ENCODE measurements around the gene TM4SF18. TPM values are rescaled to one million over a fixed set of nuclear protein-coding genes. Genes with fewer than 3 reads are reported as not detected.

The TM4SF18 gene
- total RNA-seq, 1 experiment from 2014 or later = 0.34 TPM

- no peaks in the 10 kb centered on the region for H3K36me3 ChIP-seq (ENCODE audit: control insufficient read depth in 1 of 2, insufficient read depth in 2 of 2, low read length in 2 of 2)
- RAD21 ChIA-PET (ENCODE audit: low non-redundant PET in 1 of 2, low total read pairs in 2 of 2, uncharacterized antibody in 2 of 2, unreplicated experiment in 2 of 2) = no interaction called here
- CTCF ChIA-PET = interaction anchor here (1.0 kb wide), 1 partner anchor 18 kb away, joined by 3 read pairs; no protein-coding TSS in a partner anchor
- H3K9me2 ChIP-seq (ENCODE audit: insufficient read depth) = no peaks in the 10 kb centered on the region
- DNase-seq (ENCODE audit: low read depth, low spot score) (no peak), ATAC-seq (no peak)
- no peak overlapping the region for H2AFZ ChIP-seq (ENCODE audit: low read depth, low read length, poor library complexity, severe bottlenecking)
- intact Hi-C loops (cut with micrococcal nuclease) = no loop called here
- H3K9ac ChIP-seq (ENCODE audit: low read length) = no peak overlapping the region
- H3K27me3 ChIP-seq (ENCODE audit: insufficient read depth, low read length) = no peaks in the 10 kb centered on the region
- POLR2A ChIA-PET = no interaction called here
- no peaks in the 10 kb centered on the region for H3K9me3 ChIP-seq (ENCODE audit: control insufficient read depth in 1 of 2, insufficient read depth in 1 of 2, low read depth in 1 of 2, low read length in 2 of 2)
- no peak overlapping the region for H3K27ac ChIP-seq (ENCODE audit: low read depth, low read length)
- no peaks in the 10 kb centered on the region for H3K79me2 ChIP-seq (ENCODE audit: insufficient read depth, low read length)
- no peak overlapping the region for H3K4me3 ChIP-seq (replicated peaks in 1 of 2; ENCODE audit: low read depth in 1 of 2, low read length in 2 of 2)
- H3K4me1 ChIP-seq (ENCODE audit: control insufficient read depth in 1 of 2, insufficient read depth in 2 of 2, low read length in 2 of 2) = peaks cover 0 to 4% of the 10 kb centered on the region in 2 experiments; a peak in 2 of 4 replicates
- no TSS peak for BruUV-seq (replicated peaks)
- TF ChIP-seq, protein P1, sequence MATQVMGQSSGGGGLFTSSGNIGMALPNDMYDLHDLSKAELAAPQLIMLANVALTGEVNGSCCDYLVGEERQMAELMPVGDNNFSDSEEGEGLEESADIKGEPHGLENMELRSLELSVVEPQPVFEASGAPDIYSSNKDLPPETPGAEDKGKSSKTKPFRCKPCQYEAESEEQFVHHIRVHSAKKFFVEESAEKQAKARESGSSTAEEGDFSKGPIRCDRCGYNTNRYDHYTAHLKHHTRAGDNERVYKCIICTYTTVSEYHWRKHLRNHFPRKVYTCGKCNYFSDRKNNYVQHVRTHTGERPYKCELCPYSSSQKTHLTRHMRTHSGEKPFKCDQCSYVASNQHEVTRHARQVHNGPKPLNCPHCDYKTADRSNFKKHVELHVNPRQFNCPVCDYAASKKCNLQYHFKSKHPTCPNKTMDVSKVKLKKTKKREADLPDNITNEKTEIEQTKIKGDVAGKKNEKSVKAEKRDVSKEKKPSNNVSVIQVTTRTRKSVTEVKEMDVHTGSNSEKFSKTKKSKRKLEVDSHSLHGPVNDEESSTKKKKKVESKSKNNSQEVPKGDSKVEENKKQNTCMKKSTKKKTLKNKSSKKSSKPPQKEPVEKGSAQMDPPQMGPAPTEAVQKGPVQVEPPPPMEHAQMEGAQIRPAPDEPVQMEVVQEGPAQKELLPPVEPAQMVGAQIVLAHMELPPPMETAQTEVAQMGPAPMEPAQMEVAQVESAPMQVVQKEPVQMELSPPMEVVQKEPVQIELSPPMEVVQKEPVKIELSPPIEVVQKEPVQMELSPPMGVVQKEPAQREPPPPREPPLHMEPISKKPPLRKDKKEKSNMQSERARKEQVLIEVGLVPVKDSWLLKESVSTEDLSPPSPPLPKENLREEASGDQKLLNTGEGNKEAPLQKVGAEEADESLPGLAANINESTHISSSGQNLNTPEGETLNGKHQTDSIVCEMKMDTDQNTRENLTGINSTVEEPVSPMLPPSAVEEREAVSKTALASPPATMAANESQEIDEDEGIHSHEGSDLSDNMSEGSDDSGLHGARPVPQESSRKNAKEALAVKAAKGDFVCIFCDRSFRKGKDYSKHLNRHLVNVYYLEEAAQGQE (IDR thresholded peaks at IDR 0.05; ENCODE audit: low read depth) = no peak
- TF ChIP-seq SRF (IDR thresholded peaks at IDR 0.05; ENCODE audit: low read depth) (no peak), JUND (IDR thresholded peaks at IDR 0.05) (no peak), ELF1 (IDR thresholded peaks at IDR 0.05; ENCODE audit: borderline replicate concordance, low read depth) (no peak), ZFX (IDR thresholded peaks at IDR 0.05) (no peak), POLR2A (IDR thresholded peaks at IDR 0.05; ENCODE audit: borderline replicate concordance, extremely low read depth, insufficient read depth, insufficient read length) (no peak), EGR1 (IDR thresholded peaks at IDR 0.05; ENCODE audit: low read depth) (no peak), POLR2AphosphoS5 (IDR thresholded peaks at IDR 0.05; ENCODE audit: low read depth, low read length) (no peak)
- H4K20me1 ChIP-seq (ENCODE audit: insufficient read depth) = no peaks in the 10 kb centered on the region
- H3K4me2 ChIP-seq (ENCODE audit: low read length) = no peak overlapping the region
These were observed 7.9 kb downstream of the TM4SF18 start for GRCh38 chr3:149325581-149325980.

- no peak for DNase-seq (ENCODE audit: low read depth, low spot score)
- POLR2A ChIA-PET = no interaction called here
- Histone ChIP-seq H3K4me3 (replicated peaks in 1 of 2; ENCODE audit: low read depth in 1 of 2, low read length in 2 of 2) (no peak overlapping the region), H3K4me1 (ENCODE audit: control insufficient read depth in 1 of 2, insufficient read depth in 2 of 2, low read length in 2 of 2) (no peaks in the 10 kb centered on the region), H3K9me3 (ENCODE audit: control insufficient read depth in 1 of 2, insufficient read depth in 1 of 2, low read depth in 1 of 2, low read length in 2 of 2) (no peaks in the 10 kb centered on the region), H3K27ac (ENCODE audit: low read depth, low read length) (no peak overlapping the region), H2AFZ (ENCODE audit: low read depth, low read length, poor library complexity, severe bottlenecking) (no peak overlapping the region), H3K4me2 (ENCODE audit: low read length) (no peak overlapping the region), H4K20me1 (ENCODE audit: insufficient read depth) (no peaks in the 10 kb centered on the region), H3K79me2 (ENCODE audit: insufficient read depth, low read length) (no peaks in the 10 kb centered on the region), H3K36me3 (ENCODE audit: control insufficient read depth in 1 of 2, insufficient read depth in 2 of 2, low read length in 2 of 2) (no peaks in the 10 kb centered on the region), H3K27me3 (ENCODE audit: insufficient read depth, low read length) (no peaks in the 10 kb centered on the region), H3K9ac (ENCODE audit: low read length) (no peak overlapping the region), H3K9me2 (ENCODE audit: insufficient read depth) (no peaks in the 10 kb centered on the region)
- no peak for ATAC-seq
- CTCF ChIA-PET = interaction anchor here (1.0 kb wide), 1 partner anchor 20 kb away, joined by 3 read pairs; no protein-coding TSS in a partner anchor
- TF ChIP-seq SRF (IDR thresholded peaks at IDR 0.05; ENCODE audit: low read depth) (no peak), EZH2 (IDR thresholded peaks at IDR 0.05) (no peak), EZH2phosphoT487 (IDR thresholded peaks at IDR 0.05; ENCODE audit: borderline replicate concordance) (no peak), ELF1 (IDR thresholded peaks at IDR 0.05; ENCODE audit: borderline replicate concordance, low read depth) (no peak), JUND (IDR thresholded peaks at IDR 0.05) (no peak), RAD21 (IDR thresholded peaks at IDR 0.05; ENCODE audit: low read depth) (no peak), CBX3 (IDR thresholded peaks at IDR 0.05; ENCODE audit: low read depth) (no peak), ZFX (IDR thresholded peaks at IDR 0.05) (no peak), POLR2AphosphoS5 (IDR thresholded peaks at IDR 0.05; ENCODE audit: low read depth, low read length) (no peak), ZNF274 (IDR thresholded peaks at IDR 0.05; ENCODE audit: low read depth, low read length) (no peak), EGR1 (IDR thresholded peaks at IDR 0.05; ENCODE audit: low read depth) (no peak)
- BruUV-seq (replicated peaks) = no TSS peak
- intact Hi-C loops (cut with micrococcal nuclease) = no loop called here
- RAD21 ChIA-PET (ENCODE audit: low non-redundant PET in 1 of 2, low total read pairs in 2 of 2, uncharacterized antibody in 2 of 2, unreplicated experiment in 2 of 2) = no interaction called here
These were observed 9.1 kb downstream of the TM4SF18 start for GRCh38 chr3:149324332-149324731.

All from HCT116 (cell line).